ENCODE data around the gene KLHL26.

KLHL26 gene

DNA sequence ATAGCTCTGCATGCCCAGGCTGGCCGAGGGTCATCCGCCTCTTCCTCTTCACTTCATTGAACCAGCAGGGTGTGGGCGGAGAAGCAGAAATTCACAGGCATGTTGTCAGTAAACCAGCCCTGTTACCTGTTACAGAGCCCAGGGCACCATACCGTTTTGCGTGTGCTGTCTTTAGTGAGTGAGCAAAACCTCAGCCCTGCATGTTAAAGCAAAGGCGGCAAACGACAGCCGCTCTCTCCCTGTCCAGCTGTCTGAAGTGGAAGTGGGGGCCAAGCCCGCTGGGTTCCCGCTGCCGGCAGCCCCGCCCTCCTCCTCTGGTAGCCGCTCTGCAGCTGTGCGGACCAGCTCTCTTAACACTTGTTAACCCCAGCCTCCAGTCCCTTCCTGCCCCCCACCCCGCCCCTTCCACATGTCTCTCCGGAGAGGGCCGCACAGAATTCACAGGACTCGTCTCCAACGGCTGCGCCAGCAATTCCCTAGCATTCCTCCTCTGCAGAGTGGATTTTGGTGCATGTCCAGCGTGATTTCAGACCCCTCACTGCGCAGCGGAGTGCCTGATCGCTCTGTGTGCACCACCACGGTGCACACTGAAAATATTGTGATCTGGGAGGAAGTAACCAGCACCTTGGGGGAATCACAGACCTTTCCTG is 12.7 kb downstream of the KLHL26 start:
- DNase-seq: peak; percentile 33

DNA sequence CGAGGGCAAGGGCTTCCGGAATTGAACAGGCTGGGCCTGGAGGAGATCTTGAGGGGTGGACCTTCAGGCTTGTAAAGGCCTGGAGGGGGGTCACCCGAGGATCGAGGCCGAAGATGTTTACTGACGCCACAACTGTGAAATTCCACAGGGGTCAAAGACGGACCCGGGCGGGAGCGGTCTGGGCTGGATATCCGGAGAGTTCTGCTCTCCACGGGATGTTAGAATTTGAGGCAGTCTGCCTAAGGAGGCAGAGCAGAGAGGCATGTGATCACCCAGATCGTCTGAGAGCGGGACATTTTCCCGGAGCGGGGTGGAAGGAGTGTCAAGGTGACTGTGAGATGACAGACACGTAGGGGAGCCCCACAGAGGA is 13.2 kb downstream of the KLHL26 start:
- DNase-seq: no peak

DNA sequence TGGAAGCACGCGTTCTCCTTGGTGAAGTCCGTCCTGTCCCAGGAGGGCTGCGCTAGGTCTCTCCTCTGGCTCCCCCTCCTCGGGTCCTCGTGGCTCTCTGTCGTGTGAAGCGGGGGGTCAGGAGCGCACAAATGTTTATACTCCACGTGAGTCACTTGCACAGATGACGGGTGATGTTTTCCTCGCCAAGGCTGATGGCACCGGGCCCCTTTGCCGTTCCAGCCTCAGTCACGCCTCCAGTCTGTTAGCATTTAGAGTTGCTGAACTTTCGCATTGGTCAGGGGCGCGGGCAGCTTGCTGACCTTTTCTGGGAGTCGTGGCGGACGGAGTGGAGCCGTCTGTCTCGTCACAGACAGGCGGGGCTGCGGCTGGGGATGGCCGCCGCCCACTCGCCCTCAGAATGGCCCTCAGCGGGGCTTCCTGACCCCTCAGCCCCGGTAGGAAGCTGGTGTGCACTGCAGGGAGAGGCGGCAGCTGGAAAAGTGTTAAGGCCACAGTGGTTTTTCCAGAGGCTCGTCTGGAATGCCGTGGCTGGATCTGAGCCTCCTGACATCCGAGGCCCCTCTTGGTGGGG is 13.7 kb downstream of the KLHL26 start:
- DNase-seq: no peak

DNA sequence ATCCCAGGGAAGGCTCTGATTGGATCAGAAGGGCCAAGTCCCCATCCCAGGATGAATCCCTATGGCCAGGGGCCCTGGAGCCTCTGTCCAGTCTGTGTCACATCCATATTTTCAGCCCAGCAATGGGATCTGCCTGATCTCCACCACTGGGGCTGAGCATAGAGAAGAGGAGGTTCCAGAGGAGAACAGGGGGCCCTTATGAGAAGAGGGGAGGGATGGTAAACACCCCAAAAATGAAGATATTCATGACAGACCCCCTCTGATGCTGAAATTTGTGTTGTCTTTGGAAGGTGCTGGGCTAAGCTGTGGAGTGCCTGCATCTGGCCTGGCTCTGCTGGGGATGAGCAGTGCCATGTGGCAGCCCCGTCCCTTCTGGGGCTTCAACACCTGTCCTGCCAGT is 14.5 kb downstream of the KLHL26 start:
- no peak for DNase-seq

DNA sequence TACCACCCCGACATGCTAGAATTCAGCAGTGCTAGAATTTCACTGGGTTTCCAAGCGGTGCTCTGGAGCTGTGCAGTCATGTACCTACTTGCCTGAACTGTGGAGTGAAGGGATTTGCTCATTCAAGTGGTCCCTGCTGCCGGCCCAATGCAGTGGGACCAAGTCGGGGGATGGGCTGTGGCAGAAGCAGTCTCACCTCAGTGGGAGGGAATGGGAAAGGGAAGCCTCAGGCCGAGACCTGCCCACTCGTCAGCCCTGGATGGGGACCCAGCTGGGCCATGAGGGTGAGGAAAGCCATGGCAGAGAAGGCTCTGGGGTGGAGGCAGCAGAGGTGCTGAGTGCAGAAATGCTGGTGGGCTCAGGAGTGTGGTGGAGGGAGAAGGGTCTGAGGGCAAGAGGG is 14.9 kb downstream of the KLHL26 start:
- no peak for DNase-seq

DNA sequence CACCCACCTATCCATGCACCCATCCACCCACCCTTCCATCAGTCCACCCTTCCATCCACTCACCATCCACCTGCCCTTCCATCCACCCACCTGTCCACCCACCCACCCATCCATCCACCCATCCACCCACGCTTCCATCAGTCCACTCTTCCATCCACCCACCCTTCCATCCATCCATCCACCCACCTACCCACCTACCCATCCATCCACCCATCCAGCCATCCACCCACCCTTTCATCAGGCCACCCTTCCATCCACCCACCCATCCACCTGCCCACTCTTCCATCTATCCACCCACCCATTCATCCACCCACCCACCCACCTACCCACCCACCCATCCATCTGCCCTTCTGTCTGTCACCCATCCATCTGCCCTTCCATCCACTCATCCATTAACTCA is 17.0 kb downstream of the KLHL26 start:
- no peak for DNase-seq

DNA sequence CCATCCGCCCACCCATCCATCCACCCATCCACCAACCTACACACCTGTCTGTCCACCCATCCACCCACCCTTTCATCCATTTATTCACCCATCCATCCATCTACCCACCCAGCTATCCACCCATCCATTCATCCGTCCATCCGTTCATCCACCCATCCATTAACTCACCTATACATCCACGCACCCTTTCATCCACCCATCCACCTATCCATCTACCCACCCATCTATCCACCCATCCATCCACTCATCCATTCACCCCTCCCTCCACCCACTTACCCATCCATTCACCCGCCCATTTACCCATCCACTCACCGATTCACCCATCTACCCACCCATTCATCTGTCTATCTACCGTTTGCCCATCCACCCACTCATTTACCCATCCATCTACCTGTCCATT is 17.6 kb downstream of the KLHL26 start:
- DNase-seq: no peak

DNA sequence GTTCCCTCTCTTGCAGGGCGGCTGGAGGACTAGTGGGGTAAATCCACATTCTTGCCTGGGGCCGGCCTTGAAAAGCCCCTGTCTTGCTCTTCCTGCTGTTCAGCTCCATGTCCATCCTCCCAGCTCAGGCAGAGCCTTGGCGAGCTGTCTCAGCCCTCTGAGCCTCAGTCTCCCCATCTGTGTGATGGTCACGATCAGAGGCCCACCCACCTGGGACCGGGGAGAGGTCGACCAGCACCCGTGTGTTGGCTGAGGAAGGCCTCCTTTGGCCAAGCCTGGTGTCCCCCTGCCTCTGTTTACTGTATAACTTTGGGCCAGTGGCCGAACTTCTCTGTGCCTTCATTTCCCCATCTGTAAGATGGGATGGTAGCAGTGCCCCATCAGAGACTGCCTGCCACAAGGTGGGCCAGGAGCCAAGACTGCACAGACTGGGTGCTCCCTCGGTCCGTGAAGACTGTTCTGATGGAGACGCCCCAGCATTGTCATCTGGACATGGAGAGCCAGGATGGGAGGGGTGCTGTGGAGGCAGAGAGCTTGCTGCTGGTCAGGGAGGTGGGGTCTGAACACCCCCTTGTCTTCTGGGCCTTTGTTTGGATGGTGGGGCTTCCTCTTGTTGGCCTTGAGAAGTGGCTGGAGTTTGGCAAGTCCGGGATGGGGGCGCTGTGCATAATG is 18.5 kb downstream of the KLHL26 start:
- no peak for DNase-seq

DNA sequence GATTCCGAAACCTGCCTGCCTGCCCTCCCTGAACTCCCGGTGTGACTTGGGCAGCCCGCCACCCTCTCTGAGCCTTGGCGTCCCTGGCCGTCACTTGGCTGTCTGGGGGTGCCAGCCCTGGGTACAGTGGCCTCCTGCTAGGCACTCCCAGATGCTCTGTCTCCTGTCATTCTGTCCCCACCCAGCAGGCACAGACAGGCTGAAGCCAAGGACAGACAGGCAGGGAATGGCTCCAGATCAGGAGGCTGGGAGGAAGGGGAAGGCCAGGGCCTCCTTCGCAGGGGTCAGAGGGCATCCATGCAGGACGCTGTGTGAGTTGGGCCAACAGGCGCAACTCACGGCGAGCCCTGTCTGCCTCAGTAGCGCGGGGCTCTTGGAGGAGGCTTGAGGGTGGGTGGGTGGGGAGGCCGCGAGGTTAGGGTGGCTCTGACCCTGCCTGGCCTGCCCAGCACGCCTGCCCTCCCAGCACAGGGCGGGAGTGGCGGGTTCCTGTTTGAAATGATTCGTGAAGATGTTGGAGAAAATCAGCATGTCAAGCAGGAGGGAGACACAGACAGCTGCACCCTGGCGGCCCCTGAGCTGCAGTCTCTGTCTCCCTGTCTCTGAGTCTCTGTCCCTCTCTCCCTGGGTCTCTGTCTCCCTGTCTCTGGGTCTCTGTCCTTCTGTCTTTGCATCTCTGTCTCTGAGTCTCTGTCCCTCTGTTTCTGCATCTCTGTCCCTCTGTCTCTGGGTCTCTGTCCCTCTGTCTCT is 19.7 kb downstream of the KLHL26 start:
- peak; percentile 31 for DNase-seq

DNA sequence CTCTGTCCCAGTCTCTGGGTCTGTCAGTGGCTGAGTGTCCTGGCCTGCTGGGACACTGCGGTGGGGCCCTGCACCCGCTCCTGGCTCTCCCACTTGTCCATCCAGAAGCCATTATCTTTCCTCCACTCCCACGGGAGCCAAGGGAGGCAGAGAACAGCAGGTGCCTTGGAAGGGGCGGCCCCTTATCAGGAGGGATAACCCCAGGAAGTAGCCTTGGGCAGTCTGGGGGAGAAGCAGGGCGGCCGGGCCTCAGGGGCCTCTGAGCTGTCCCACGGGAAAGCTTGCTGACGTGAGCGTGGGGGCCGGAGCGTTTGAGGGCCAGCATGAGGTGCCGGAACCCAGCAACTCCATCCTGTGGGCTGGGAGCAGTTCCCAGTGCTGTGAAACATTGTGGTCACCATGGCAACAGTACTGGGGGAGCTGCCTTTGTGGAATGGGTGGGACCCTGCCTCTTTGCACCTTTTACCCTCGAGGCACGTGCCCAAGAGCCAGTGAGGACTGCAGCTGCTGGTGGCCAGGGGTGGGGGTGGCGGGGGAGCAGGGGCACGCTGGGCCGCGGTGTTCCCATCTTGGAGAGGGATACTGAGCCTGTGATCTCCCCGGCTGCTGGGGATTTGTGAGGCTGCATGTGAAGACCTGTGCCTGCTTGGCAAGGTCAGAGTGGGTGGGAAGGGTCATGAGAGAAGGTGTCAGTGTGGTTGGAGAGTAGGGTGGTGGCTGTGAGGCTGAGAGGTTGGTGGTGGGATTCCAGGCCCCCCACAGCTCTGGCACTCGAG is 20.9 kb downstream of the KLHL26 start:
- DNase-seq: no peak

DNA sequence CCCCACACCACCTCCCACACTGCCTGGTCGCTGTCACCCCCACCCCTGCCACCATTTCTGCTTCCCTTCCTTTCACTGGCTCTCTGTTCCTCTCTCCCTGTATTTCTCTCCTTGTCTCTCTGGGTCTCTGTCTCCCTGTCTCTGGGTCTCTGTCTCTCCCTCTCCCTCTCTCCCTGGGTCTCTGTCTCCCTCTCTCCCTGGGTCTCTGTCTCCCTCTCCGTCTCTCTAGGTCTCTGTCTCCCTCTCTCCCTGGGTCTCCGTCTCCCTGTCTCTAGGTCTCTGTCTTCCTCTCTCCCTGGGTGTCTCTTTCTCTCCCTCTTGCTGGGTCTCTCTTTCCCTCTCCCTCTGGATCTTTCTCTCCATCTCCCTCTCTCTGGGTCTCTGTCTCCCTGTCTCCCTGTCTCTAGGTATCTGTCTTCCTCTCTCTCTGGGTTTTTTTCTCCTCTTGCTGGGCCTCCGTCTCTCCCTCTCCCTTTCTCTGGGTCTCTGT is 21.6 kb downstream of the KLHL26 start:
- no peak for DNase-seq

DNA sequence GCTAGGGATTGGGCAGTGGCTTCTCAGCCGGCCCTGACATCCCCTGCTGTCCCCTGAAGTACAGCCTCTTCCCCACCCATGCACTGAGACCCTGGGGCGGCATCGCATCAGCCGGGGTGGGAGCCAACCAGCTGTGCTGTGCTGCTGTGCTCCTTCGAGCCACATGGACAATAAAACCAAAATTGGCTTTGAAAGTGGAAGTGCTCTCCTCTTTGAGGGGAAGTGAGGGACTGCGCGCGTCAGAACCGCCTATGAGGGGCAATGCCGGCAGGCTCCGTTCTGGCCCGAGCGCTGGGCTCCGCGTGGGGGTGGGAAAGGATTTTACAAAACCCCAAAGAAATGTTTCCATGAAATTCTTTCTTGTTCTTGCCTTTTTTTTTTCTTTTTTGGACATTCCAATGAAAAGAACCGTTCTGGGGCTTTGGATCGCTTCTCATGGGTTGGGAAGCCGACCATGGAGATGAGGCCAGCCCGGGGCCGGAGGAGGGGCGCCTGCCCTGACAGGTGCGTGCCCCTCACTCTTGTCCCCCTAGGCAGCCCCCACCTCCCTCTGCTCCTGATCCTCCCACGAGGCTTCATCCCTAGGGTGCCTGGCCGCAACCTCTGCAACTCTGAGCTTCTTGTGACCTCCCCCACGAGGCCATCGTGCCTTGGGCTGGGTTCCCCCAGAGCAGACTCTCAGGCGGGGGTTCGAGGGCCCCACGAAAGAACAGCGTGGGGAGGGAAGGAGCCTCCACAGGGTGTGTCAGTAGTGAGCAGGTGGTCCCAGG is 22.6 kb downstream of the KLHL26 start:
- peak; percentile 85 for DNase-seq

DNA sequence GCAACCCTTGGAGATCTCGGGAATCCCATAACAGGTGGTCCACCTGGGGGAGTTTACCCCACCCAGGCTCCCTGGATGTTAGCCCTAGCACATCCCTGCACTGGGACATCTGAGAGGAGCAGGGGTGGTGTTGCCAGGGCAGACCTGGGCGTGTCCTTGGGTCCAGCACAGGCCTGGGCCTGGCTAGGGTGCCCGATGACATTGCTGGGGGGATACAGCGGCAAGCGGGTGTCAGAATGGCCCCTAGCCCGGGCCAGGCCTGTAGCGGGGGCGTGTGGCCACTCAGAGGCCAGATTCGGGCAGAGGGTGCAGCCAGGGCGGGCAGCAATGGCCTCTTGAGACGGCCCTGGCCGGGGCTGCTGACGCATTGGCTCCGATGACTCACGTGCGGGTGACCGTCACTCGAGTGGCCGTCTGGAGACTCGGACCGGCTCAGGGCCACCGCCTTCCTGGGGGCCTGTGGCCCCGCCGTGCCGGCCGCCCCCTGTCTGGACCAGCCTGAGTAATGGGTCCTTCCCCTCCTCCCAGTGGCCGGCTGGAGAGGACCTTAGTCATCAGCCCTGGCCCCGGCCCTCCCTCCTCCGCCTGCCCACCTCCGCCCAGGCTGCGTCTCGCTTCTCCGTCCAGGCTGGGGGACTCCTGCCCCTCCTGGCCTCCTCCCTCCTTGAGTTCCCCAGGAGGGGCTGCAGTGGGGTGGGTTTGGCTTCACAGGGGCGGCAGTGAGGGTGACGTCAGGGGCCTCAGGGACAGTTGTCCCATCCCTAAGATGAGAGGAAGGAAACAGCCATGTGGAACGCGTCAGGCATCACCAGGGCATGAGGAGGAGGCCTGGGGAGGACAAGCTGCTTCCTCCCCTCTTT is 23.5 kb downstream of the KLHL26 start:
- no peak for DNase-seq

DNA sequence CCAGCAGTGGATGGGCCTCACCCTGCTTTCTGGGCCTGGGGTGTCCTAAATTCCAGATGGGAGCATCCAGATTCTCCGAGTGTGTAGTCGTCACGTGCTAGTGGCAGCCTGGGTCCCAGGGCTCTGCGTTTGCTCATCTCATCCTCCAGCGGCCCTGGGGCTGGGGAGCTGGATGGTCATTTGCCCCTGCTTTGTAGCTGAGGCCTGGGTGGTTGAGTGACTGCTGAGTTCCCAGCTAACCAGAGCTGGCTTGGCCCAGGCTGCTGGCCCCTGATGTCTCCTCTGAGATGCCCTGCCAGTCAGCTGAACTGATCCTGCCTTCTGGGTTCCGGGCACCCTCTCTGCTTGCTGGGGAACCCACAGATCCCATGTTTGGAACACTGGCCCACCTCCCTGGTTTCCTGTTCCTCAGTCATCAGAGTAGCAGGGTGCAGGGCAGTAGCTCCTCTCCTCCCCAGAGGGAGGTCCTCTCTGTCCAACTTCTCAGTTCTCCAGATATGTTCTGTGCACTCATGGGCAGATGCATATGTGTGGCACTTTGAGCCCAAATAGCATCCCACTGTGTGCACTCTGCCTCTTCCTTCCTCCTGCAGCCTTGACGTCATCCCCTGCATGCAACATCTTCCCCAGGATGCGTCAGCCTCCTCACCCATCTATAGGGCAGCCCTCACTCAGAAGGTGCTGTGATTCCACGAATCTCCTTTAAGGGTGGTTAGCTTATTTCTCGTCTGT is 24.3 kb downstream of the KLHL26 start:
- DNase-seq: no peak

DNA sequence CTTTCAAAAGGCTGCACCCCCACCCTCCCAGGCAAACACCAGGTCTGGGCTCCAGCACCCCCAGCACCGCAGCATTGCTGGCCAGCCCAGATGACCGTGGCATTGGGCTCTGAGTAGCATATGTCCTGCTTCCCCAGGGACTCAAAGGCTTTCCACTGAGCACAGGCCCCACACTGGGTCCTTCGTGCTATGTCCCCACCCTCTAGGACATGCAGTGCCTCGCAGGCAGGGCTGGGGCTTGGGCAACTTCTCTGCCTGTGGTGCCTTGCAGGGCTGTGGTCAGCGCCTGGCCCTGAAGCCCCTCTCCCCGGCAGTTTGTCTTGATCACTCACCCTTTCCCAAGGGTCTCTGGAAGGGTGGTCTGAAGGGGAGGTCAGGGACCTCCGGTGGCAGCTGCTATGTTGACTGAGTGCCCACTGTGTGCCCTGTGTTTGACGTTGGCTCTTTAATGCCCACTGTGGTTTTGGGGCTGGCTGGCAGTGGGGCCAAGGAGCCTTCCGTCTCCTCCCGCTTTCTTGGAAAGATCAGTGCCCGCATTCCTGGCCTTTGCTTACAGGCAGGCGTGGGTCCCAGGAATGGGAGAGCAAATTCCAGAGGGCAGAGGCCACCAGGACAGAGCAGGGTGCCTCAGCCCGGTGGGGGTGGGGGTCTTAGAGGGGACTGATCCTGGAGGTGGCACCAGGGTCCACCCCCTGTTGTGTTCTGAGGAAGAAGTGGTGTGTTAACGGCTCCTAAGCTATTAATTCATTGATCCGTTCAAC is 26.3 kb downstream of the KLHL26 start:
- no peak for DNase-seq

DNA sequence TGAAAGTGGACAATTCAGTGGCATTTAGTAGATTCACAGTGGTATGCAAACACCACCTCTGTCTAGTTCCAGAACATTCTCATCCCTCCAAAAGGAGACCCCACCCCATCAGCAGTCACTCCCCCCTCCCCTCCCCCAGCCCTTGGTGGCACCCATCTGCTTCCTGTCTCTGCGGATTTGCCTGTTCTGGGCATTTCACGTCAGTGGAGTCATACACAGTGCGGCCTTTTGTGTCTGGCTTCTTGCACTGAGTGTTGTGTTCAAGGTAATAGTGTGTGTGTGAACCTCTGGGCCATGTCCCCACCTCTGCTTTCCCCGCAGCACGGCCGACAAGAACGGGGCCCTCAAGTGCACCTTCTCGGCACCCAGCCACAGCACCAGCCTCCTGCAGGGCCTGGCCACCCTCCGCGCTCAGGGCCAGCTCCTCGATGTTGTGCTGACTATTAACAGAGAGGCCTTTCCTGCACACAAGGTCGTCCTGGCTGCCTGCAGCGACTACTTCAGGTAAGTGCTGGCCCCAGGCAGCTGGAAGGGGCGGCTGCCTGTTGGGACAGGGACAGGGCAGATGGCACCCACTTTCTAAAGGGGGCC is 27.2 kb downstream of the KLHL26 start:
- DNase-seq: no peak

DNA sequence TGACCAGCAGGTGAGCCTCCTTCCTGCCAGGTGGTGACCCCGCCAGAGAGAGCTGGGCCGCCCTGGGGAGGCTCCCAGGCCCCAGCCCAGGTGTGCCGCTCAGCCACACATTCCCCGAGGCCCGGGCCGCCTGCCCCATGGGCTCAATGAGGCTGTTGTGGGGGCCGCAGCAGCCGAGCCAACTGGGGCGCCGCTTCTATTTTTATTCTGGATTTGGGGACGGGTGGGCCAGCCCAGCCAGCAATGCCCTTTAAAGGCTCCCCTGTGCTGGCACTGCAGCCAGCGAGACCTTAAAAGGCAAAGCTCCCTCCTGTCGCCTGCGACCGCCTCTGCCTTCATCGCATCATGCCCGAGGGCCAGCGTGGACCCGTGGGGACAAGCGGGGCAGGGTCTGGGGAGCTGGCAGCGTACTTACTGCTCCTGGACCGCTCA is 29.0 kb downstream of the KLHL26 start:
- DNase-seq: no peak

DNA sequence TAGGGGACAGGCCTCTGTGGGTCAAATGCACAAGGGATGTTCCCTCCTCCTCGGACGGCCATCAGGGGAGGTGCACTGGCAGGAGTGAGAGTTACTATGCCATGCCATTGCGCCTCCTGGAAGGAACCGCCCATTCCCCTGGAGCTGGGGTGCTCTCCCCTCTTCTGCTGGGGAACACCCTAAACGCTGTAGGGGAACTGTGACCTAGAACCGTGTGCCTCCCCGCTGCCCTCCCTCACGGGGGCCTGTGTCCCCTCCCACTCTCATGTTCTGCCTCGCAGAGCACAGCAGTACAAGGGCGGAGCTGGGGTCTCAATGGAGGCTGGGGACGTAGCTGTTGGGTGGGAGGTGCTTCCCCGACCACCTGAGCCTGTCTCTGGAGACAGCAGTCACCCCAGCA is 29.5 kb downstream of the KLHL26 start:
- no peak for DNase-seq

DNA sequence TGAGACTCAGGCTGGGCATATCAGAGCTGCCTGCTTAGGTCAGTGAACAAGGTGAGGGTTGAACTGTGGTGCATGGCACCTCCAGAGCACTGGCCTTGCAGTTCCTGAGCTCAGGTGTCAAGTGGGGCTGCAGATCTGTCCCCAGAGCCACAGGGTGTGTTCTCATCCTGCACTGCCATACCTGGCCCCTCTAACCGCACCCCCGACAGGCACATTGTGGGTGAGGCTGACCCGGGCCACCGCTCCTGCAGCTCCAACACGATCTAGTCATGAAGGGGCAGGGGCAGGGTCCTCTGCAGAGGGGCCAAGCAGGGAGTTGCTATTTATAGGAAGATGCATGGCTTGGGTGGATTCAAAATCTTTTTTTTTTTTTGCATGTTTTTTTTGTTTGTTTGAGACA is 30.0 kb downstream of the KLHL26 start:
- no peak for DNase-seq

Measured in MV-4-11 (cell line).